ENCODE measurements around the gene PLCG2. TPM values are rescaled to one million over a fixed set of nuclear protein-coding genes. Genes with fewer than 3 reads are reported as not detected.

The PLCG2 gene
- total RNA-seq, 1 donor from 2014 or later = 47.6 TPM

GRCh38 chr16:81868057-81868748, 89.1 kb downstream of the PLCG2 start:
- DNase-seq = no peak
- intact Hi-C loops (cut with DNase I) = no loop called here
- H3K27ac ChIP-seq = no peak overlapping the region
- no peak for TF ChIP-seq CTCF (IDR thresholded peaks at IDR 0.05)
- no peak overlapping the region for H3K4me3 ChIP-seq
- no peaks in the 10 kb centered on the region for H3K9me3 ChIP-seq
- H3K4me1 ChIP-seq = peaks cover 12% of the 10 kb centered on the region
- no peak for ATAC-seq
- H3K27me3 ChIP-seq = no peaks in the 10 kb centered on the region
- no peaks in the 10 kb centered on the region for H3K36me3 ChIP-seq

GRCh38 chr16:81869326-81869725, 90.2 kb downstream of the PLCG2 start:
- intact Hi-C loops (cut with DNase I) = no loop called here
- H3K4me3 ChIP-seq = no peak overlapping the region
- ATAC-seq = no peak
- peaks cover 12% of the 10 kb centered on the region for H3K4me1 ChIP-seq
- H3K27ac ChIP-seq = no peak overlapping the region
- no peak for DNase-seq
- H3K27me3 ChIP-seq = no peaks in the 10 kb centered on the region
- H3K36me3 ChIP-seq = no peaks in the 10 kb centered on the region
- TF ChIP-seq CTCF (IDR thresholded peaks at IDR 0.05) = no peak
- H3K9me3 ChIP-seq = no peaks in the 10 kb centered on the region

GRCh38 chr16:81873206-81873605, 94.1 kb downstream of the PLCG2 start:
- intact Hi-C loops (cut with DNase I) = loop anchor here (10.0 kb wide), 1 partner anchor 88 kb away; no protein-coding TSS in a partner anchor

GRCh38 chr16:81873843-81874752, 95.0 kb downstream of the PLCG2 start:
- peak; percentile 88 for TF ChIP-seq CTCF (IDR thresholded peaks at IDR 0.05)
- H3K27me3 ChIP-seq = no peaks in the 10 kb centered on the region
- H3K4me1 ChIP-seq = peaks cover 7% of the 10 kb centered on the region
- no peak overlapping the region for H3K27ac ChIP-seq
- no peaks in the 10 kb centered on the region for H3K9me3 ChIP-seq
- DNase-seq (peak; percentile 73), ATAC-seq (peak; percentile 91)
- intact Hi-C loops (cut with DNase I) = loop anchor here (10.0 kb wide), 1 partner anchor 89 kb away; no protein-coding TSS in a partner anchor
- no peaks in the 10 kb centered on the region for H3K36me3 ChIP-seq
- no peak overlapping the region for H3K4me3 ChIP-seq

More at GRCh38 chr16:81873206-81873605, 94.1 kb downstream of the PLCG2 start:
- TF ChIP-seq CTCF (IDR thresholded peaks at IDR 0.05) = no peak
- no peaks in the 10 kb centered on the region for H3K9me3 ChIP-seq
- H3K4me1 ChIP-seq = peaks cover 7% of the 10 kb centered on the region
- DNase-seq (no peak), ATAC-seq (no peak)
- no peak overlapping the region for H3K4me3 ChIP-seq
- no peak overlapping the region for H3K27ac ChIP-seq
- H3K27me3 ChIP-seq = no peaks in the 10 kb centered on the region
- H3K36me3 ChIP-seq = no peaks in the 10 kb centered on the region

GRCh38 chr16:81875461-81875860, 96.4 kb downstream of the PLCG2 start:
- Histone ChIP-seq H3K9me3 (no peaks in the 10 kb centered on the region), H3K4me1 (peaks cover 7% of the 10 kb centered on the region), H3K27me3 (no peaks in the 10 kb centered on the region), H3K27ac (no peak overlapping the region), H3K36me3 (no peaks in the 10 kb centered on the region), H3K4me3 (no peak overlapping the region)
- TF ChIP-seq CTCF (IDR thresholded peaks at IDR 0.05) = no peak
- no peak for DNase-seq
- ATAC-seq = no peak
- intact Hi-C loops (cut with DNase I) = loop anchor here (10.0 kb wide), 1 partner anchor 91 kb away; no protein-coding TSS in a partner anchor

Data from upper lobe of right lung (tissue), 1 donor.